ENCODE results near the gene HID1.

- TF ChIP-seq POLR2A (IDR thresholded peaks at IDR 0.05; ENCODE audit: extremely low read depth, insufficient read length) (no peak), CTCF (IDR thresholded peaks at IDR 0.05; ENCODE audit: low read depth, low read length) (no peak), MYC (IDR thresholded peaks at IDR 0.05; ENCODE audit: low read depth, low read length) (peak; percentile 42; the same call in 1 of the 2 replicates), MAX (IDR thresholded peaks at IDR 0.05; ENCODE audit: low read depth, low read length) (peak; percentile 51)
Observed at GRCh38 chr17:74981979-74982662, 9.6 kb upstream of the HID1 start.
